Stimulated activated CD8-positive, alpha-beta memory T cell treated with anti-CD3 and anti-CD28 coated beads, Interleukin-7, amount 100 ng/mL, for 4 hours (primary cell): ENCODE measurements around the gene DNTTIP2.
A peak's percentile ranks its signal among the peaks of the same experiment; 100 is the strongest.
"Not testable (repeated sequence)": the region's sequence is repeated elsewhere in the genome, so short reads cannot be mapped to it uniquely, and the experiment has no call there.

Experiments
- DNase-seq, 2 donors: peaks; one replicate each; pipeline ENCODE4 v3.0.0-alpha.2; 2020; ENCODE audit warnings: low read depth in 2 of 2

DNTTIP2 gene

GRCh38 chr1:93878889-93879586 is at the start of gene DNTTIP2:
Gene DNTTIP2, minus strand, starts transcription at chr1:93879206. Its CDS starts 58 bp downstream, at chr1:93879148.
- peak; percentile 85 for DNase-seq

GRCh38 chr1:93925206-93925605 is 46.2 kb upstream of the DNTTIP2 start:
- no peak for DNase-seq

GRCh38 chr1:93919780-93920179 is 40.8 kb upstream of the DNTTIP2 start:
- no peak for DNase-seq

GRCh38 chr1:93917302-93917701 is 38.3 kb upstream of the DNTTIP2 start:
- no peak for DNase-seq

GRCh38 chr1:93910880-93911279 is 31.9 kb upstream of the DNTTIP2 start:
- not testable (repeated sequence) for DNase-seq

GRCh38 chr1:93910305-93910704 is 31.3 kb upstream of the DNTTIP2 start:
- DNase-seq, result no peak

GRCh38 chr1:93909146-93910050 is 30.4 kb upstream of the DNTTIP2 start, which contains the start of gene GCLM:
Gene GCLM, minus strand, starts transcription at chr1:93909430. Its CDS starts 267 bp downstream, at chr1:93909163.
- DNase-seq, result peak; percentile 90 to 96

GRCh38 chr1:93908394-93909145 is 29.6 kb upstream of the DNTTIP2 start:
- DNase-seq, result peak; percentile 16 to 43

GRCh38 chr1:93907718-93908117 is 28.7 kb upstream of the DNTTIP2 start:
- DNase-seq, result no peak

GRCh38 chr1:93906480-93906879 is 27.5 kb upstream of the DNTTIP2 start:
- DNase-seq, result no peak

- DNase-seq, result no peak
These were observed 26.7 kb upstream of the DNTTIP2 start for GRCh38 chr1:93905734-93906133.

- DNase-seq, result no peak
These were observed 26.0 kb upstream of the DNTTIP2 start for GRCh38 chr1:93905051-93905450.

- no peak for DNase-seq
These were observed 25.2 kb upstream of the DNTTIP2 start for GRCh38 chr1:93904228-93904627.

- DNase-seq, result no peak
These were observed 21.9 kb upstream of the DNTTIP2 start for GRCh38 chr1:93900723-93901504.

- DNase-seq, result no peak
These were observed 20.7 kb upstream of the DNTTIP2 start for GRCh38 chr1:93899543-93900207.

- no peak for DNase-seq
These were observed 9.9 kb upstream of the DNTTIP2 start for GRCh38 chr1:93888900-93889299.

GRCh38 chr1:93882269-93882668 is 3.3 kb upstream of the DNTTIP2 start:
- DNase-seq, result no peak

- DNase-seq, result no peak
These were observed 1.7 kb upstream of the DNTTIP2 start for GRCh38 chr1:93880731-93881130.

- peak; percentile 53 to 69 for DNase-seq
These were observed 511 bp downstream of the DNTTIP2 start for GRCh38 chr1:93878501-93878888.

GRCh38 chr1:93877529-93877928 is 1.5 kb downstream of the DNTTIP2 start:
- DNase-seq, result no peak

- DNase-seq, result no peak
These were observed 2.8 kb downstream of the DNTTIP2 start for GRCh38 chr1:93876244-93876643.
